HG03521 (cell line): ENCODE results near the gene POU4F1.

ENCODE experiments used
- ATAC-seq: cut with Tn5 transposase; IDR thresholded peaks from one replicate; pipeline ENCODE4 v1.9.1; 2021; ENCODE audit warnings: mild to moderate bottlenecking, moderate library complexity; ENCODE audit not compliant: unreplicated experiment

Gene POU4F1

DNA sequence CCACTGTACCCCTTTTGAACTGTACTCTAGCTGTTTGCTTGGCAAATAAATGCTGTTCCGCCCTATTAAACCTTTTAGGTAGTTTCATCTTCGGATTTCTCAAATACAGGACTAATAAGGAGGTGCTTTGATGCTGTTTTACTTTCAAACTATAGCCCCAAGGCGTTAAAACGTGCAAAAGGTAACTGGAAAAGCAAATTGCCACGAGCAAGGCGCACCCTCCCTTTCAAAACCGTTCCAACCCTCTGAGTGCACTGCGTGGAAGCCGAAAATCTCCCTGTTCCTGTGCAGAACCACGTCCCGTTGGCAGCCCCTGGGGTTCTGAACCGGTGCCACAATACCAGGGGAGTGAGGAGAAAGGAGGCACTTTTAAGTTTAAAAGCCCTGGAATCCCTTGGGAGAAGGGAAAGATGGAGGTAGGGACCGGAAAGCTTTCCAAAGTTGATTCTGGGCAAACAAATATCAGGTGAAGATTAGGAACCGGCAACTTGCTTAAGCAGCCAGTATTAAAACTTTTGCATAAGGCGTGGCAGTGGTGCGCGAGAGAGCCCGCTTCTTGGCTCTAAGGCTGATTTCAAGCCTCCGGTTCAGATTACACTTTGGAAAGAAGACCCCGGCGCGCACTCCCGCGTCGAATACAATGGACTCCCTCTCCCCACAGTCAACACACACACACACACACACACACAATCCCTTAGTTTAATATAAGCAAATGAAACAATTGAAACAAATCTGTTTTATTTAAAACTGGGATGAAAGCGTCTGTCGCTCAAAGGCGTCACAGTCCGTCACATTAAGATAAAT, 9.5 kb downstream of the POU4F1 start:
- ATAC-seq: no peak

- no peak for ATAC-seq
Observed at GRCh38 chr13:78593129-78593528, 10.2 kb downstream of the POU4F1 start.

DNA sequence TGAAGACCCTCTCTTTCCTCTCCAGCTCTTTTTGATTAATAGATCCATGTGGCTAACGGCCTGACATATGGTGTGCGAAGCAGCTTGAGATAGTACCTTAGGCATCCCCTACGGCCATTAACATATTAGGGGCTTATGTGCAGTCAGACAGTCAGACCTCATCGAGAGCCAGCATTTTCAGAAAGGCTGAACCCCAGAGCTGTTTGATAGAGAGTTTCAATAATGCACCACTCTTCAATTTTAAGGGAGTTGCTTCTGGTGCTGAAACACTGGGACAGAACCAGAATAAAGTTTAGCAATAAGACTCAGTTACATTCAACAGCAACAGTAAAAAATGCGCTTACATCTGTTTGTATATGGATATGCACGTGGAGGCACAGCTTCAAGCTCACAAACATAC, 10.8 kb downstream of the POU4F1 start:
- ATAC-seq: no peak

DNA sequence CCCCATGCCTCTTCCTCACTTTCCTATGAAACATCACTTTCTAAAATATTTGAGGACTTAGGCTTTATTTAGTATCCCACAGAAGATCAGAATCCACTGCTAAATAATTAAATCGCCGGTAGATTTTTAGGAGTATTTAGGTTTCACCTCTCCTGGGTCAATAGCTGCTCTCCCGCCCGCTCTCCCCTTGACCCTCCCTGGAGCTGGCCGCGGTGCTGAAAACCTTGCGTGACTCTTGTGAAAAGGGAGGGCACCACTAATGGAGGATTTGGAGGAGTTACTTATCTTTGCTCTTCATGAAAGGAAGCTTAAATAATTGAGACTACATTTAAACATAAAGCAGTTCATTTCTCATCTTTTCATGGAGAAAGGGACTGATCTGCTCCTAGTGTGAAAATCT, 14.1 kb downstream of the POU4F1 start:
- ATAC-seq: no peak

DNA sequence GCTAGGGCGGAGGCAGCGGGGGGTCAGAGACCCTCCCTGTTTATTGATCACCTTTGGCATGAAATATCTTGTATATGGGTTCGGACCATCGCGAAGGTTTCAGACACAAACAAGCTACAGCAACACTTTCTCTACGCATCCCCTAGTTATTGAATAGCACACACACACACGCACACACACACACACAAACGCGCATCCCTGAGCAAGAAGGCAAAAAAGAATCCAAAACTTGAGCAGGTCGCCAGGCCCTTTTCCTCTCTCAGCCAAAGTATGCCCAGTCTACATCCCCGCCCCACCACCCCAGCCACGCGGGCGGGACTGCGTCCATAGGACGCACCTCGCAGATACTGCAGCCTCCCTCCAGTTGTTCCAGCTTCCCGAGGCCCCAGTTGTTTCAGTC, 16.0 kb downstream of the POU4F1 start:
- no peak for ATAC-seq

GRCh38 chr13:78586706-78587105, 16.6 kb downstream of the POU4F1 start:
- ATAC-seq: no peak

DNA sequence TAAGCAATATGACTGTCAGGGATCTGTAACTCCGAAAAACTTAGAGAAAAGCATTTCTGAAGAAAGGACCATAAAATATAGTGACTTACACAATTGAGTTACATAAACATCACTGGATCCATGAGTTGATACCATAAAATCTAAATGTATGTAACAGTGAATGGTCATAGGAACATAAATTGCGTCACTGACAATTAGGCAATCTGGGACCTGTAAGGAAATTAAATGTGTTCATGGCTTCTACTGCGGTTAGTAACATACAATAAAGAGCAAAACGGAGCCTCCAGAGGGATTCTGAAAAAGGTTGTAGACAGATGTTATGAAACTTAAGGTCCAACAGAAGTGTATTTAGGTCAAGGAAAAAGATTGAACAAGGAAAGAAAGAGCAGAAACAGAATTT, 27.1 kb downstream of the POU4F1 start:
- ATAC-seq: no peak

GRCh38 chr13:78572459-78572858, 30.9 kb downstream of the POU4F1 start:
- no peak for ATAC-seq

GRCh38 chr13:78569029-78569428, 34.3 kb downstream of the POU4F1 start:
- ATAC-seq: no peak

GRCh38 chr13:78566631-78567030, 36.7 kb downstream of the POU4F1 start:
- no peak for ATAC-seq

- peak; percentile 48 for ATAC-seq
Observed at GRCh38 chr13:78562237-78562889, 41.0 kb downstream of the POU4F1 start.
